ENCODE measurements around the gene UNC13B. TPM values are rescaled to one million over a fixed set of nuclear protein-coding genes. Genes with fewer than 3 reads are reported as not detected.

UNC13B gene
- total and polyA plus RNA-seq, 2 donors (not counting 1 experiment from before 2014, with no cell fraction given): 0.19 to 0.25 TPM

GRCh38 chr9:35193762-35194161 is 32.0 kb downstream of the UNC13B start:
- TF ChIP-seq EZH2 (IDR thresholded peaks at IDR 0.05; ENCODE audit: borderline replicate concordance, insufficient read depth, low read depth, low read length, poor library complexity, severe bottlenecking): no peak
- no peak for TF ChIP-seq CTCF (IDR thresholded peaks at IDR 0.05)
- ATAC-seq (ENCODE audit: low read depth) (no peak), DNase-seq (no peak)
- H2AFZ ChIP-seq (ENCODE audit: insufficient read depth, low read depth, low read length, poor library complexity, severe bottlenecking): no peak overlapping the region
- H3K27me3 ChIP-seq (replicated peaks in 1 of 4; ENCODE audit: control extremely low read depth in 1 of 4, control insufficient read depth in 3 of 4, insufficient read depth in 4 of 4, low read length in 3 of 4): no peaks in the 10 kb centered on the region
- POLR2A ChIA-PET: no interaction called here
- Mint-ChIP-seq H3K27ac (no peak overlapping the region), H3K27me3 (no peaks in the 10 kb centered on the region), H3K9me3 (ENCODE audit: insufficient read depth) (peaks cover 11% of the 10 kb centered on the region), H3K4me1 (no peaks in the 10 kb centered on the region), H3K4me3 (no peak overlapping the region)
- no peaks in the 10 kb centered on the region for H3K4me1 ChIP-seq (ENCODE audit: control insufficient read depth in 2 of 2, insufficient read depth in 2 of 2, low read length in 2 of 2)
- 85% methylated on average over 3 of the region's 4 CpGs for WGBS (ENCODE audit: insufficient coverage)
- H3K27ac ChIP-seq (ENCODE audit: low read length in 2 of 2): no peak overlapping the region
- H4K20me1 ChIP-seq (ENCODE audit: control insufficient read depth, insufficient read depth, low read length, poor library complexity, severe bottlenecking): no peaks in the 10 kb centered on the region
- peaks cover 2 to 26% (median 26%) of the 10 kb centered on the region in 3 donors for H3K9me3 ChIP-seq (ENCODE audit: control extremely low read depth in 1 of 3, control insufficient read depth in 2 of 3, insufficient read depth in 1 of 3, low read length in 2 of 3)
- no peak overlapping the region for H3K4me3 ChIP-seq (ENCODE audit: control extremely low read depth in 1 of 5, extremely low read depth in 1 of 5, insufficient read depth in 1 of 5, low read depth in 2 of 5, low read length in 4 of 5)
- H3K9ac ChIP-seq (ENCODE audit: low read length): no peak overlapping the region
- no peak overlapping the region for H3K4me2 ChIP-seq (replicated peaks; ENCODE audit: low read depth, low read length, poor library complexity, severe bottlenecking)
- H3K79me2 ChIP-seq (ENCODE audit: control insufficient read depth, insufficient read depth, low read length): no peaks in the 10 kb centered on the region
- intact Hi-C loops (cut with micrococcal nuclease): no loop called here
- no peaks in the 10 kb centered on the region for H3K36me3 ChIP-seq (replicated peaks in 1 of 2; ENCODE audit: control extremely low read depth in 1 of 2, control insufficient read depth in 1 of 2, extremely low read depth in 1 of 2, insufficient read depth in 2 of 2, low read length in 1 of 2)
- CTCF ChIA-PET: no interaction called here

DNA sequence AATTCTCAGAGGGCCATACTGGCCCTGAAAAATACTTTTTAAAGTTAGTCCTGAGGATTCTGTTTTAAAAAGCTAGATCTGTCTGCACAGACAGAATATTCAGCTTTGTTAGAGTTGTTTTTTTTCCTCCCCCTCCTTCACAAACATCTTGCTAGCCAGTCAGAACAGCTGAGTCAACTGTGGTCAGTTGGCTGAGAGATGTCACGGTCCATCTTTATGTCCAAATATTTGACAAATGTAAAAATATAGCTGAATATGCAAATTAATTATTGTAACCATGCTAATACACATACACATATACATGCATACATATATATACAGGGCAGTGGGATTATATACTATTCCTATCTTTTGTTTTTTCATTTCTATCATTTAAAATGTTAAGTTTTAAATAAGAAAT is 33.9 kb downstream of the UNC13B start:
- no peaks in the 10 kb centered on the region for H3K27me3 ChIP-seq (replicated peaks in 1 of 4; ENCODE audit: control extremely low read depth in 1 of 4, control insufficient read depth in 3 of 4, insufficient read depth in 4 of 4, low read length in 3 of 4)
- H3K9ac ChIP-seq (ENCODE audit: low read length): no peak overlapping the region
- TF ChIP-seq CTCF (IDR thresholded peaks at IDR 0.05) (no peak), EZH2 (IDR thresholded peaks at IDR 0.05; ENCODE audit: borderline replicate concordance, insufficient read depth, low read depth, low read length, poor library complexity, severe bottlenecking) (no peak)
- Mint-ChIP-seq H3K9me3 (ENCODE audit: insufficient read depth) (peaks cover 16% of the 10 kb centered on the region), H3K27ac (no peak overlapping the region), H3K4me3 (no peak overlapping the region), H3K4me1 (no peaks in the 10 kb centered on the region), H3K27me3 (no peaks in the 10 kb centered on the region)
- ATAC-seq (ENCODE audit: low read depth) (no peak), DNase-seq (no peak)
- ChIA-PET POLR2A (no interaction called here), CTCF (interaction anchor here (0.6 kb wide), 1 partner anchor 143 kb away, joined by 3 read pairs; no protein-coding TSS in a partner anchor)
- no peak overlapping the region for H2AFZ ChIP-seq (ENCODE audit: insufficient read depth, low read depth, low read length, poor library complexity, severe bottlenecking)
- no peak overlapping the region for H3K4me2 ChIP-seq (replicated peaks; ENCODE audit: low read depth, low read length, poor library complexity, severe bottlenecking)
- no peaks in the 10 kb centered on the region for H3K36me3 ChIP-seq (replicated peaks in 1 of 2; ENCODE audit: control extremely low read depth in 1 of 2, control insufficient read depth in 1 of 2, extremely low read depth in 1 of 2, insufficient read depth in 2 of 2, low read length in 1 of 2)
- no peaks in the 10 kb centered on the region for H3K79me2 ChIP-seq (ENCODE audit: control insufficient read depth, insufficient read depth, low read length)
- no peaks in the 10 kb centered on the region for H4K20me1 ChIP-seq (ENCODE audit: control insufficient read depth, insufficient read depth, low read length, poor library complexity, severe bottlenecking)
- H3K4me3 ChIP-seq (ENCODE audit: control extremely low read depth in 1 of 5, extremely low read depth in 1 of 5, insufficient read depth in 1 of 5, low read depth in 2 of 5, low read length in 4 of 5): no peak overlapping the region
- intact Hi-C loops (cut with micrococcal nuclease): no loop called here
- no CpG with 5 or more reads among the region's 1 CpG for WGBS (ENCODE audit: insufficient coverage)
- no peaks in the 10 kb centered on the region for H3K4me1 ChIP-seq (ENCODE audit: control insufficient read depth in 2 of 2, insufficient read depth in 2 of 2, low read length in 2 of 2)
- H3K9me3 ChIP-seq (ENCODE audit: control extremely low read depth in 1 of 3, control insufficient read depth in 2 of 3, insufficient read depth in 1 of 3, low read length in 2 of 3): peaks cover 2 to 28% (median 26%) of the 10 kb centered on the region in 3 donors
- no peak overlapping the region for H3K27ac ChIP-seq (ENCODE audit: low read length in 2 of 2)

All from B cell (primary cell).